HEK293 (cell line): Measurements from ENCODE around the gene PIK3C2B.

Source experiments
- CTCF ChIA-PET: fragments of 350-600 bp; formaldehyde crosslinking; extraction: SDS; loops from one replicate; lab custom pipeline; 2021; ENCODE audit warnings: antibody characterized with exemption; lab: Yijun Ruan, JAX
- POLR2A ChIA-PET: fragments of 300-600 bp; formaldehyde crosslinking; extraction: SDS; loops from one replicate; lab custom pipeline; 2020; ENCODE audit warnings: antibody characterized with exemption, inconsistent platforms; lab: Yijun Ruan, JAX
- H3K27ac ChIP-seq: fragments of 200-500 bp; sonication (Bioruptor generic); 2 replicates; pipeline ENCODE4 v1.5.1; 2014; ENCODE audit warnings: low read depth, low read length, control low read depth, inconsistent platforms; ENCODE audit errors: extremely low read depth
- H3K36me3 ChIP-seq, 2 experiments: fragments of 200-500 bp in 1 of 2; sonication (Bioruptor generic) in 1 of 2; 1 replicate in 1 of 2; 2 replicates in 1 of 2; pipeline ENCODE4 v1.5.1; 2014 to 2017; ENCODE audit warnings: inconsistent platforms in 2 of 2, low read length in 2 of 2; ENCODE audit not compliant: control insufficient read depth in 2 of 2, insufficient read depth in 1 of 2
- H3K4me1 ChIP-seq: fragments of 200-500 bp; sonication (Bioruptor generic); 2 replicates; pipeline ENCODE4 v1.5.1; 2014; ENCODE audit warnings: mild to moderate bottlenecking, low read length, inconsistent platforms; ENCODE audit not compliant: control insufficient read depth, insufficient read depth
- H3K4me3 ChIP-seq: 2 replicates; pipeline ENCODE4 v1.5.1; 2011; ENCODE audit warnings: low read depth, mild to moderate bottlenecking, control low read depth, low read length, moderate library complexity
- H3K9me3 ChIP-seq: fragments of 200-500 bp; sonication (Bioruptor generic); 2 replicates; pipeline ENCODE4 v1.5.1; 2014; ENCODE audit warnings: low read depth, low read length, inconsistent platforms; ENCODE audit not compliant: control insufficient read depth, insufficient read depth
- FEZF1 ChIP-seq: fragments of 450-650 bp; formaldehyde crosslinking; IDR thresholded peaks from 2 replicates; pipeline ENCODE4 v1.5.1; 2016; ENCODE audit warnings: missing biosample characterization, missing genetic modification characterization
- GLI4 ChIP-seq: fragments of 450-650 bp; formaldehyde crosslinking; IDR thresholded peaks from 2 replicates; pipeline ENCODE4 v1.5.1; 2016; ENCODE audit warnings: missing biosample characterization, missing genetic modification characterization
- GLIS1 ChIP-seq: fragments of 450-650 bp; formaldehyde crosslinking; IDR thresholded peaks from 2 replicates; pipeline ENCODE4 v1.5.1; 2016; ENCODE audit warnings: missing biosample characterization, missing genetic modification characterization
- KLF7 ChIP-seq: fragments of 450-650 bp; formaldehyde crosslinking; IDR thresholded peaks from 2 replicates; pipeline ENCODE4 v1.5.1; 2016; ENCODE audit warnings: missing biosample characterization, missing genetic modification characterization, borderline replicate concordance
- OVOL3 ChIP-seq: fragments of 450-650 bp; formaldehyde crosslinking; IDR thresholded peaks from 2 replicates; pipeline ENCODE4 v1.5.1; 2016; ENCODE audit warnings: missing biosample characterization, missing genetic modification characterization
- PRDM1 ChIP-seq: fragments of 450-650 bp; formaldehyde crosslinking; IDR thresholded peaks from 2 replicates; pipeline ENCODE4; 2016; ENCODE audit warnings: missing biosample characterization, missing genetic modification characterization
- SCRT1 ChIP-seq: fragments of 450-650 bp; formaldehyde crosslinking; IDR thresholded peaks from 2 replicates; pipeline ENCODE4 v1.5.1; 2016; ENCODE audit warnings: missing biosample characterization, missing genetic modification characterization, borderline replicate concordance
- ZBTB17 ChIP-seq: fragments of 450-650 bp; formaldehyde crosslinking; IDR thresholded peaks from 2 replicates; pipeline ENCODE4 v1.5.1; 2016; ENCODE audit warnings: missing biosample characterization, missing genetic modification characterization
- ZFP41 ChIP-seq: fragments of 450-650 bp; formaldehyde crosslinking; IDR thresholded peaks from 2 replicates; pipeline ENCODE4 v1.5.1; 2016; ENCODE audit warnings: missing biosample characterization, missing genetic modification characterization, borderline replicate concordance
- ZNF112 ChIP-seq: fragments of 450-650 bp; formaldehyde crosslinking; IDR thresholded peaks from 2 replicates; pipeline ENCODE4 v1.5.0; 2017; ENCODE audit warnings: missing biosample characterization, missing genetic modification characterization
- ZNF132 ChIP-seq: fragments of 450-650 bp; formaldehyde crosslinking; IDR thresholded peaks from 2 replicates; pipeline ENCODE4 v1.5.1; 2017; ENCODE audit warnings: missing biosample characterization, missing genetic modification characterization, borderline replicate concordance
- ZNF2 ChIP-seq: fragments of 450-650 bp; formaldehyde crosslinking; IDR thresholded peaks from 2 replicates; pipeline ENCODE4 v1.5.1; 2016; ENCODE audit warnings: missing biosample characterization, missing genetic modification characterization
- ZNF214 ChIP-seq: fragments of 450-650 bp; formaldehyde crosslinking; IDR thresholded peaks from 2 replicates; pipeline ENCODE4 v1.5.1; 2017; ENCODE audit warnings: missing biosample characterization, mild to moderate bottlenecking, missing genetic modification characterization, borderline replicate concordance
- ZNF37A ChIP-seq: fragments of 450-650 bp; IDR thresholded peaks from 2 replicates; pipeline ENCODE4 v1.5.1; 2018; ENCODE audit warnings: missing biosample characterization, missing genetic modification characterization
- ZNF426 ChIP-seq: fragments of 450-650 bp; formaldehyde crosslinking; IDR thresholded peaks from 2 replicates; pipeline ENCODE4 v1.5.1; 2017; ENCODE audit warnings: missing biosample characterization, missing genetic modification characterization, mild to moderate bottlenecking, inconsistent platforms, moderate library complexity
- ZNF501 ChIP-seq: fragments of 450-650 bp; formaldehyde crosslinking; IDR thresholded peaks from 2 replicates; pipeline ENCODE4 v1.5.1; 2016; ENCODE audit warnings: missing biosample characterization, missing genetic modification characterization
- ZNF561 ChIP-seq: fragments of 450-650 bp; IDR thresholded peaks from 2 replicates; pipeline ENCODE4 v1.5.1; 2018; ENCODE audit warnings: missing biosample characterization, missing genetic modification characterization, borderline replicate concordance
- ZNF747 ChIP-seq: fragments of 450-650 bp; formaldehyde crosslinking; IDR thresholded peaks from 2 replicates; pipeline ENCODE4 v1.5.1; 2016; ENCODE audit warnings: missing biosample characterization, missing genetic modification characterization
- ZNF830 ChIP-seq: fragments of 450-650 bp; IDR thresholded peaks from 2 replicates; pipeline ENCODE4 v1.5.0; 2018; ENCODE audit warnings: missing biosample characterization, missing genetic modification characterization, low read depth, mild to moderate bottlenecking, moderate library complexity

PIK3C2B gene

DNA sequence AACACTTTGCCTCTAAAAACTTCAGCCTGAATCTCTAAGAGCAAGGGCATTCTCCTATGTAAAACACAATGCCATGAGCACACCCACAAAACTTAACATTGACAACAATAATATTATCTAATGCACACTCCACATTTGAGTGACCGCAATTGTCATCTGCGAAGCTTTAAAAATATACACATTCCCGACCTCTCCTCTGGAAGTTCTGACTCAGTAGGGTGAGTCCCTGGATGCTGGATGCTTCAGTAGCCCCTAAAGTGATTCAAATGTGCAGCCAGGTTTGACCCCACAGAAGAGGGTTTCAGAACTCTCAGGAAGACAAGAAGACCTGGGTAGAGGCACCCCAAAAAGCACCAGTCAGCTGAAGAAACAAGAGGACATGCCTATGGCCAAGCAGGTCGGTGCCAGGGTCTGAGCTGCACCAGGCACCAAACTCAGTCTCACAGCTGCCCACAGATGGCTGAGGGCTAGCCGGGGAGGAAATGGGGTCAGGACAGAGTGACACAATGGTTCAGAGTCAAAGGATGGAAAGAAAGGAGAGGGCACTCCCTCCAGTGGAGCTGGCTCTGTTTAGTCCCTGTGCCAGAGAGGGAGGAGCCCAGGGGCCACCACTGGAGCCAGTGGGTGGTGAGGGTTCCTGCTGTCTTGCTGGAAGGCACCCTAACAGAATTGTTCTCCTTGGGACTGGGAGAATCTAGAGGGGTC lies 17.4 kb downstream of the PIK3C2B start:
- CTCF ChIA-PET, result interaction anchor here (0.6 to 3.8 kb wide), 11 partner anchors 10 to 1177 kb away, joined by 3 to 25 read pairs (median 5); partner anchors contain the start of gene PIK3C2B
- POLR2A ChIA-PET, result interaction anchor here (3.4 kb wide), 1 partner anchor 16 kb away, joined by 16 read pairs; the partner anchor contains the start of gene PIK3C2B
- Histone ChIP-seq H3K27ac (no peak overlapping the region), H3K36me3 (no peaks in the 10 kb centered on the region), H3K4me1 (no peaks in the 10 kb centered on the region; the same call in 1 of the 2 replicates), H3K4me3 (no peak overlapping the region), H3K9me3 (no peaks in the 10 kb centered on the region)
- no peak for TF ChIP-seq ZNF37A (tag by site-specific recombination)
- peak; percentile 17; the same call in 1 of the 2 replicates for TF ChIP-seq GLIS1

- Histone ChIP-seq H3K36me3 (no peaks in the 10 kb centered on the region), H3K9me3 (no peaks in the 10 kb centered on the region), H3K4me1 (no peaks in the 10 kb centered on the region; the same call in 1 of the 2 replicates), H3K4me3 (no peak overlapping the region), H3K27ac (no peak overlapping the region)
- TF ChIP-seq ZFP41 (tag by site-specific recombination) (no peak), ZNF132 (tag by site-specific recombination) (no peak), ZNF2 (no peak)
- CTCF ChIA-PET, result interaction anchor here (1.1 to 3.8 kb wide), 4 partner anchors 10 to 30 kb away, joined by 4 to 22 read pairs (median 8); partner anchors contain the start of gene PIK3C2B
- POLR2A ChIA-PET, result no interaction called here
Measured at GRCh38 chr1:204476563-204476962, 18.0 kb downstream of the PIK3C2B start.

- ChIA-PET POLR2A (interaction anchor here (0.9 kb wide), 1 partner anchor 31 kb away, joined by 3 read pairs; no protein-coding TSS in a partner anchor), CTCF (interaction anchor here (0.6 to 3.8 kb wide), 6 partner anchors 9 to 42 kb away, joined by 3 to 22 read pairs (median 4); partner anchors contain the start of gene PIK3C2B)
- Histone ChIP-seq H3K36me3 (no peaks in the 10 kb centered on the region), H3K27ac (no peak overlapping the region), H3K4me1 (no peaks in the 10 kb centered on the region; the same call in 1 of the 2 replicates), H3K9me3 (no peaks in the 10 kb centered on the region), H3K4me3 (no peak overlapping the region)
- TF ChIP-seq ZNF214 (tag by site-specific recombination), result no peak
- no peak for TF ChIP-seq ZNF561 (tag by site-specific recombination)
- TF ChIP-seq ZNF747 (tag by site-specific recombination), result no peak
- no peak for TF ChIP-seq FEZF1 (tag by site-specific recombination)
- TF ChIP-seq ZNF426, result no peak
- no peak for TF ChIP-seq KLF7
- TF ChIP-seq ZNF112 (tag by site-specific recombination), result no peak
- TF ChIP-seq SCRT1 (tag by site-specific recombination), result no peak
- no peak for TF ChIP-seq GLI4 (tag by site-specific recombination)
Measured at GRCh38 chr1:204475656-204476432, 18.8 kb downstream of the PIK3C2B start.

DNA sequence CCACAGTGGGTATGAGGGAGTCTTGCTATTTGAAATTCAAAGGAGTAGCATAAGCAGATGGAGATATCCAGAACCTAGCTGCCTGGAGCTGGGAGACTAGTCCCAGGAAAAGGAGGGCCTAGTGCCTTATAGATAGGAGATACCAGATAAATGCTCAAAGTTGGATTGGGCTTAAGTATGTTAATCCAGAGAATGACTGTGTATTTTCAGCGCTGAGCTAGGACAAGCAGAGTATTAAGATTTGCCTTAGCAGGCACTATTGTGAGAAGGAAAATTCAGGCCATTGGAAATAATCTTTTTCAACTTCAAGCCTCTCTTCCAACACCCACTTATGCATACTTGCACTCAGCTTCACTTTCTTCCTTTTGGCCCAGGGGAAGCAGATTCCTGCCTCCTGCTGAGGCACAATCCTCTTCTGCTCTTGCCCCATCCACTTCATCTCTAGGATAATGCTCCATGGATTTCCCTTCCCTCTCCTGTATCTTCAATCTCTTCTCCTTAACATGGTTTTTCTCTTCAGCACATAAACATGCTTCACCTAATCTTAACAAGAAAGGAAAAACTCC lies 21.1 kb downstream of the PIK3C2B start:
- ChIA-PET POLR2A (interaction anchor here (0.8 kb wide), 1 partner anchor 47 kb away, joined by 5 read pairs; no protein-coding TSS in a partner anchor), CTCF (interaction anchor here (0.8 to 1.4 kb wide), 3 partner anchors 15 to 27 kb away, joined by 3 to 4 read pairs (median 3); no protein-coding TSS in a partner anchor)
- Histone ChIP-seq H3K4me3 (no peak overlapping the region), H3K36me3 (no peaks in the 10 kb centered on the region), H3K27ac (no peak overlapping the region), H3K9me3 (no peaks in the 10 kb centered on the region), H3K4me1 (no peaks in the 10 kb centered on the region; the same call in 1 of the 2 replicates)
- peak; percentile 35; the same call in 1 of the 2 replicates for TF ChIP-seq GLIS1
- TF ChIP-seq PRDM1 (tag by site-specific recombination), result 0 out of 2 replicates have a peak, but pooled peaks have one; percentile 24
- no peak for TF ChIP-seq ZNF501
- TF ChIP-seq OVOL3 (tag by site-specific recombination), result no peak
- TF ChIP-seq ZNF830 (tag by site-specific recombination), result no peak
- TF ChIP-seq ZBTB17, result peak; percentile 39; the same call in 1 of the 2 replicates
